Neural crest cell (in vitro differentiated cells): ENCODE data around the gene CCDC57. TPM values are rescaled to one million over a fixed set of nuclear protein-coding genes. Genes with fewer than 3 reads are reported as not detected.

Source experiments
- DNase-seq: peaks from one replicate; pipeline ENCODE4 v3.0.0; 2021; ENCODE audit warnings: low read depth, mixed read lengths, low spot score
- H3K27ac Mint-ChIP-seq: one replicate; pipeline ENCODE4 v1.8.0; 2021; ENCODE audit warnings: mild to moderate bottlenecking, mixed read lengths; ENCODE audit not compliant: unreplicated experiment
- H3K27me3 Mint-ChIP-seq: 2 replicates; pipeline ENCODE4 v1.8.0; 2021; ENCODE audit warnings: low read depth, mild to moderate bottlenecking, mixed read lengths
- H3K36me3 Mint-ChIP-seq: 2 replicates; pipeline ENCODE4 v1.8.0; 2021; ENCODE audit warnings: low read depth, mild to moderate bottlenecking, mixed read lengths
- H3K4me1 Mint-ChIP-seq: 2 replicates; pipeline ENCODE4 v1.8.0; 2021; ENCODE audit warnings: mixed read lengths
- H3K4me3 Mint-ChIP-seq: one replicate; pipeline ENCODE4 v1.8.0; 2021; ENCODE audit warnings: mild to moderate bottlenecking, mixed read lengths
- H3K9me3 Mint-ChIP-seq: 2 replicates; pipeline ENCODE4 v1.8.0; 2021; ENCODE audit warnings: mixed read lengths
- total RNA-seq: library from RNA; stranded (reverse); gene quantifications from 2 replicates; pipeline ENCODE4 v1.2.1, GENCODE V29; 2021
- TF ChIP-seq, protein P1 (sequence below): fragments of 200-600 bp; sonication (generic); conservative IDR thresholded peaks from 2 replicates; pipeline ENCODE4 v1.5.0; 2021; ENCODE audit warnings: antibody characterized with exemption, mild to moderate bottlenecking

Gene CCDC57
- total RNA-seq, 1 donor from 2014 or later, result 47.5 TPM

DNA sequence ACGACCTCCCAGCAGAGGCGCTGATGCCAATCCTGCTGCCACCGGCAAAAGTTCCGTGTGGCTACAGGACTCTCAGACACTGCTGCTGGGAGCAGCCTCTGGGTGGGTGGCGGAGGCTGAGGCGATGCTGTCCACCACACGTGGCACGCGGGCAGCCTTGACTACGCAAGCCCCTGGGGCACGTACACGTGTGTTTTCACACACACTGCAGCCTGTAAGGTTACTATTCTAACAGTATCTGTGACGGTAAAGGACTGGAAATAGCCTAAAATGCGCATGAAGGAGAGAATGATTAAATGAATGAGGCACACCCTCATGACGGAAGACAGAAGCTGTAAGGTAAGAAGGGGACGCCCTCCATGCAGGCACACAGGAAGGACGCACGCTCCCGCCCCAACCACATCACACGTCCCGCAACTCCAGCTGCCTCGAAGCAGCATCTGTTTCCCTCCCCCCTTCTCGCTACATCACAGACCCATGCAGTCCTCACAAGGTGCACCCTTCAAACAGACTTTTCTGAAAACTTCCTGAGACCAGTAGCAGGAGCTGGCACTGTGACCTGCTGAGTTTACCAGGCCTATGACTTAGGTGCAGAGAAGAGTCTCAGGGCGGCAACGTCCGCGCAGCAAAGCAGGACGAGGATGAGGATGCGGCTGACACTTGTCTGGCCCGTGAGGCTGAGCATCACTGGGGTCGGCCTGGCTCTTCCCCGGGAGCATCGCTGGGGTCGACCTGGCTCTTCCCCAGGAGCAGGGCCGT lies 85.9 kb downstream of the CCDC57 start:
- Mint-ChIP-seq H3K27me3 (no peaks in the 10 kb centered on the region), H3K4me3 (no peak overlapping the region), H3K9me3 (no peaks in the 10 kb centered on the region), H3K27ac (no peak overlapping the region), H3K36me3 (peaks cover 9% of the 10 kb centered on the region), H3K4me1 (peaks cover 8% of the 10 kb centered on the region)
- DNase-seq, result no peak
- TF ChIP-seq, protein P1, sequence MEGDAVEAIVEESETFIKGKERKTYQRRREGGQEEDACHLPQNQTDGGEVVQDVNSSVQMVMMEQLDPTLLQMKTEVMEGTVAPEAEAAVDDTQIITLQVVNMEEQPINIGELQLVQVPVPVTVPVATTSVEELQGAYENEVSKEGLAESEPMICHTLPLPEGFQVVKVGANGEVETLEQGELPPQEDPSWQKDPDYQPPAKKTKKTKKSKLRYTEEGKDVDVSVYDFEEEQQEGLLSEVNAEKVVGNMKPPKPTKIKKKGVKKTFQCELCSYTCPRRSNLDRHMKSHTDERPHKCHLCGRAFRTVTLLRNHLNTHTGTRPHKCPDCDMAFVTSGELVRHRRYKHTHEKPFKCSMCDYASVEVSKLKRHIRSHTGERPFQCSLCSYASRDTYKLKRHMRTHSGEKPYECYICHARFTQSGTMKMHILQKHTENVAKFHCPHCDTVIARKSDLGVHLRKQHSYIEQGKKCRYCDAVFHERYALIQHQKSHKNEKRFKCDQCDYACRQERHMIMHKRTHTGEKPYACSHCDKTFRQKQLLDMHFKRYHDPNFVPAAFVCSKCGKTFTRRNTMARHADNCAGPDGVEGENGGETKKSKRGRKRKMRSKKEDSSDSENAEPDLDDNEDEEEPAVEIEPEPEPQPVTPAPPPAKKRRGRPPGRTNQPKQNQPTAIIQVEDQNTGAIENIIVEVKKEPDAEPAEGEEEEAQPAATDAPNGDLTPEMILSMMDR, result no peak

DNA sequence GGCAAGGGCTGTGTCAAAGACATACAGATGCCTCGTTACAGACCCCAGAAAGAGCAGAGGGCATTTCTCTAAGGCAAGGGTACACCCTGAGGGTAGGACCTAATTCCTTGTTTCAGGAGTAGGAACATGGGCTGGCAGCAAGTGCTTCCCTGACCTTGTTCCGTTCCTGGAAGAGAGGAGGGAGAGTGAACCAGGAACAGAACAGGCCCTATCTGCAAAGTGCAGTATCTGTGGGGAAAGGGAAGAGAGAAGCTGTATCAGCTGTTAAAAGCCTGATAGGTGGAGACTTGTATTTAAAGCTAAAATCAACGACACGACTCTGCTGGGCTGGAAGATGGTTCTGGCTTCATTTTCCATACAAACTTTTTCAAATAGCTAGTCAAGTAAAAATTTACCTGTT lies 88.5 kb downstream of the CCDC57 start:
- no peaks in the 10 kb centered on the region for H3K27me3 Mint-ChIP-seq
- TF ChIP-seq, protein P1, result no peak
- DNase-seq, result no peak
- H3K9me3 Mint-ChIP-seq, result no peaks in the 10 kb centered on the region
- peaks cover 9% of the 10 kb centered on the region for H3K36me3 Mint-ChIP-seq
- no peak overlapping the region for H3K27ac Mint-ChIP-seq
- H3K4me3 Mint-ChIP-seq, result no peak overlapping the region
- H3K4me1 Mint-ChIP-seq, result peaks cover 22% of the 10 kb centered on the region

DNA sequence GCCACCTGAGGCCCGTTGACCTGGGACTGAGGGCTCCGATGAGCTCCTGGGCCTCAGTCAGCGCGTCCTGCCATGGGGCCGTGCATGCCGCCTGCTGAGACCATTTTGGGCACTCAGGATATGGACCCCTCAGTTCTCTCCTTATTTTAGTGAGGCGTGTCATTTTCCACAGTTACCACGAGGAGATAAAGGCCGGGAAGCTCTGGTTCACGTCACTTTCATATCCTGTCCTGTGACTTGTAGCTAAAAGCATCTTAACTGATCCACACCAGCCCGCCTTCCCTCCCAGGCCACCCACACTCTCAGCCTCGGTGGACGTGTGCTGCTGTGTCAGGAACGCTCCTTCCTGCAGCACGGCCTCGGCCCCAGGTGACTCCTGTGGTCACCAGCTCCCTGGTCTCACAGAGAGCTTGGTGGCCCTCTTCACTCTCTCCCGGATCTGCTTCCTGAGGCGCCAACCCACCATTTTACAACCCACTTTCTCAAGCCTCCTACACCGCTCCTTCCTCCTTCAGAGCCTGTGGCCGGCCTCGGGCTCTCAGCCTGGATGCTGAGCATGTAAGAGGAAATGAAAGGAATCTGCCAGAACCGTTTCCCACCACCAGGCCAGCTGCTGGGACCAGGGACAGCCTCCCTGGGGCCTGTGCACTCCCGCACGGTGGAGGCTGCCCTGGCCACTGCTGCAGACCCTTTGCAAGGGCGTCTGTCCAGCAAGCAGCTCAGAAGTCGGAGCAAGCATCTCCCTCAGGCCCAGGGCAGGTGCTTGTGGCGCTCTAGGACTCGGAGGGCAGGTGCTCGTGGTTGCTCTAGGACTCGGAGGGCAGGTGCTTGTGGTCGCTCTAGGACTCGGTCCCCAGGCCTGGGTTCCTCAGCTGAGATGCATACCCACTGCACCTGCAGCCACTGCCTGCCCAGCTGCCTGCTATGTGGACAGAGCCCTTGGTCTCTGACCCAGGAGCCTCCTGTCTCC lies 90.7 kb downstream of the CCDC57 start:
- Mint-ChIP-seq H3K4me1 (peaks cover 42% of the 10 kb centered on the region), H3K27ac (peak overlapping the region; percentile 76), H3K9me3 (no peaks in the 10 kb centered on the region), H3K36me3 (peaks cover 9% of the 10 kb centered on the region), H3K4me3 (no peak overlapping the region), H3K27me3 (no peaks in the 10 kb centered on the region)
- no peak for DNase-seq
- TF ChIP-seq, protein P1, result no peak

DNA sequence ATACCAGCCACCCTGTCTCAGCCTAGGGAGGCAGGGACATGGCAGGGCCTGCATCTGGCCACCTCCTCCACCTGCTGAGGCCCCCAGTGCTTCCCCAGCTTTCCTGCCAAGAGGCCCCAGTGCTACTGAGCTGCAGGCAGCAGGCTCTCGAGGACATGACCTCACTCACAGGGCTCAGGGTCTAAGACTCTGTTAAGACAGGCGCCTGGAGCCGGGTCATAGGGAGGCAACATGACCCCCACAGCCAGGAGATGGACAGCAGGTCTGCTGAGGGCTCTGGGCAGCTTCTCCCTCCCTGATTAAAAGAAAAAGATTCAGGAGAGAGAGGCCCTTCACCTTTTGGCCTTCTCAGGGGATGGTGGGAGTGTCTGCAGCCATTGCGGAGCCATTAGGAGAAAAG lies 91.4 kb downstream of the CCDC57 start:
- Mint-ChIP-seq H3K4me3 (no peak overlapping the region), H3K4me1 (peaks cover 49% of the 10 kb centered on the region), H3K27ac (no peak overlapping the region)

DNA sequence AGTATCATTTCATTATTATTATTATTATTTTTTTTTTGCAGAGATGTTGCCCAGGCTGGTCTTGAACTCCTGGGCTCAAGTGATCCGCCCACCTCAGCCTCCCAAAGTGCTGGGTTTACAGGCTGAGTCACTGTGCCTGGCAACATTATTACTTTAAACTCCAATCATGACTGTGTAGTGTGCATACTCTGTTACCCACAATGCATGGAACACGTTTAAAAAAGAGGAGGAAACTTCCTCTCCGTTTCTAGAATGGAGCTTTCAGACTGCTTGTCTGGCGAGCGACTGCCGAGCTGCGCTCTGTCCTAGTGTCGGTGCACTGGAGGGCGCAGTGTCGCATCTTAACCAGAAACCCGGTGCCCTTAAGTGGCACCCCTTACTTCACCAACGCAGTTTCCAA lies 92.5 kb downstream of the CCDC57 start:
- TF ChIP-seq, protein P1, result no peak
- peaks cover 5% of the 10 kb centered on the region for H3K36me3 Mint-ChIP-seq
- H3K9me3 Mint-ChIP-seq, result no peaks in the 10 kb centered on the region
- peaks cover 50% of the 10 kb centered on the region for H3K4me1 Mint-ChIP-seq
- H3K27ac Mint-ChIP-seq, result no peak overlapping the region
- no peak for DNase-seq
- no peaks in the 10 kb centered on the region for H3K27me3 Mint-ChIP-seq
- H3K4me3 Mint-ChIP-seq, result peak overlapping the region; percentile 9

More for the DNA sequence above, 91.4 kb downstream of the CCDC57 start:
- Mint-ChIP-seq H3K36me3 (peaks cover 5% of the 10 kb centered on the region), H3K9me3 (no peaks in the 10 kb centered on the region), H3K27me3 (no peaks in the 10 kb centered on the region)
- DNase-seq, result no peak
- TF ChIP-seq, protein P1, result no peak
